ENCODE data around the gene AGK.

DNA sequence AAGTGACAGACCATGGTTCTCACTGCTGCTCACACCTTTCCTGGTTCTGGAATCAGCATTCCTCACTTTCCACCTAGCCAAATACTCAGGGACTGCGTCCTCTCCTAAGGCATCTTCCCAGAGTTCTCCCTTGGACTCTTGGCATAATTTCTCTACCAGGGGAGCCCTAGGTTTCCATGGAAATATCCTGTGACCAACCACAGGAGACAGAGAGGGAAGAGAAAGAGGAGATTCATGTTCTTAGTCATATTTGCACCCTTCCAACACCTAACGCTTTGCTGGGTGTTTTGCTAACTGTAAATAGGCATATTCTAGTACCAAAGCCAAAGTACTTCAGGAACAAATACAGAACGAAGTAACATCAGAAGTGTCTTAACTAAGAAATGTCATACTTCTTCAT lies 122.1 kb downstream of the AGK start:
- TF ChIP-seq, protein P1, sequence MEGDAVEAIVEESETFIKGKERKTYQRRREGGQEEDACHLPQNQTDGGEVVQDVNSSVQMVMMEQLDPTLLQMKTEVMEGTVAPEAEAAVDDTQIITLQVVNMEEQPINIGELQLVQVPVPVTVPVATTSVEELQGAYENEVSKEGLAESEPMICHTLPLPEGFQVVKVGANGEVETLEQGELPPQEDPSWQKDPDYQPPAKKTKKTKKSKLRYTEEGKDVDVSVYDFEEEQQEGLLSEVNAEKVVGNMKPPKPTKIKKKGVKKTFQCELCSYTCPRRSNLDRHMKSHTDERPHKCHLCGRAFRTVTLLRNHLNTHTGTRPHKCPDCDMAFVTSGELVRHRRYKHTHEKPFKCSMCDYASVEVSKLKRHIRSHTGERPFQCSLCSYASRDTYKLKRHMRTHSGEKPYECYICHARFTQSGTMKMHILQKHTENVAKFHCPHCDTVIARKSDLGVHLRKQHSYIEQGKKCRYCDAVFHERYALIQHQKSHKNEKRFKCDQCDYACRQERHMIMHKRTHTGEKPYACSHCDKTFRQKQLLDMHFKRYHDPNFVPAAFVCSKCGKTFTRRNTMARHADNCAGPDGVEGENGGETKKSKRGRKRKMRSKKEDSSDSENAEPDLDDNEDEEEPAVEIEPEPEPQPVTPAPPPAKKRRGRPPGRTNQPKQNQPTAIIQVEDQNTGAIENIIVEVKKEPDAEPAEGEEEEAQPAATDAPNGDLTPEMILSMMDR (IDR thresholded peaks at IDR 0.05; ENCODE audit: insufficient read depth, low read length) = no peak
- TF ChIP-seq, protein P2, sequence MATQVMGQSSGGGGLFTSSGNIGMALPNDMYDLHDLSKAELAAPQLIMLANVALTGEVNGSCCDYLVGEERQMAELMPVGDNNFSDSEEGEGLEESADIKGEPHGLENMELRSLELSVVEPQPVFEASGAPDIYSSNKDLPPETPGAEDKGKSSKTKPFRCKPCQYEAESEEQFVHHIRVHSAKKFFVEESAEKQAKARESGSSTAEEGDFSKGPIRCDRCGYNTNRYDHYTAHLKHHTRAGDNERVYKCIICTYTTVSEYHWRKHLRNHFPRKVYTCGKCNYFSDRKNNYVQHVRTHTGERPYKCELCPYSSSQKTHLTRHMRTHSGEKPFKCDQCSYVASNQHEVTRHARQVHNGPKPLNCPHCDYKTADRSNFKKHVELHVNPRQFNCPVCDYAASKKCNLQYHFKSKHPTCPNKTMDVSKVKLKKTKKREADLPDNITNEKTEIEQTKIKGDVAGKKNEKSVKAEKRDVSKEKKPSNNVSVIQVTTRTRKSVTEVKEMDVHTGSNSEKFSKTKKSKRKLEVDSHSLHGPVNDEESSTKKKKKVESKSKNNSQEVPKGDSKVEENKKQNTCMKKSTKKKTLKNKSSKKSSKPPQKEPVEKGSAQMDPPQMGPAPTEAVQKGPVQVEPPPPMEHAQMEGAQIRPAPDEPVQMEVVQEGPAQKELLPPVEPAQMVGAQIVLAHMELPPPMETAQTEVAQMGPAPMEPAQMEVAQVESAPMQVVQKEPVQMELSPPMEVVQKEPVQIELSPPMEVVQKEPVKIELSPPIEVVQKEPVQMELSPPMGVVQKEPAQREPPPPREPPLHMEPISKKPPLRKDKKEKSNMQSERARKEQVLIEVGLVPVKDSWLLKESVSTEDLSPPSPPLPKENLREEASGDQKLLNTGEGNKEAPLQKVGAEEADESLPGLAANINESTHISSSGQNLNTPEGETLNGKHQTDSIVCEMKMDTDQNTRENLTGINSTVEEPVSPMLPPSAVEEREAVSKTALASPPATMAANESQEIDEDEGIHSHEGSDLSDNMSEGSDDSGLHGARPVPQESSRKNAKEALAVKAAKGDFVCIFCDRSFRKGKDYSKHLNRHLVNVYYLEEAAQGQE (IDR thresholded peaks at IDR 0.05; ENCODE audit: insufficient replicate concordance, low read depth) = no peak
- TF ChIP-seq GABPA (IDR thresholded peaks at IDR 0.05; ENCODE audit: low read depth) (no peak), SPI1 (IDR thresholded peaks at IDR 0.05; ENCODE audit: borderline replicate concordance, low read depth) (no peak), POLR2AphosphoS5 (IDR thresholded peaks at IDR 0.05; ENCODE audit: low read depth) (no peak)

Measured in HL-60 (cell line).